ENCODE data around the gene ATXN7L3. TPM values are rescaled to one million over a fixed set of nuclear protein-coding genes. Genes with fewer than 3 reads are reported as not detected.

Gene ATXN7L3
- total RNA-seq, 1 donor from 2014 or later, result 38.9 TPM

DNA sequence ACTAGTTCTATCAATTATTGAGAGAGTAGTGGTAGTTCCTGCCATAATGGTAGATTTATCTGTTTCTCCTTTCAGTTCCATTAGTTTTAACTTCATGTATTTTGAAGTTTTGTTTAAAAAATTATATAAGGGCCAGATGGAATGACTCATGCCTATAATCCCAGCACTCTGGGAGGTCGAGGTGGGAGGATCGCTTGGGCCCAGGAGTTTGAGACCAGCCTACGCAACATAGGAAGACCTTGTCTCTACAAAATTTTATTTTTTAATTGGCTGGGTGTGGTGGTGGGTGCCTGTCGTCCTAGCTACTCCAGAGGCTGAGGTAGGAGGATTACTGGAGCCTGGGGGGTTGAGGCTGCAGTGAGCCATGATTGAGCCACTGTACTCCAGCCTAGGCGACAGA lies 33.9 kb upstream of the ATXN7L3 start:
- Histone ChIP-seq H3K4me1 (no peaks in the 10 kb centered on the region), H3K27me3 (no peaks in the 10 kb centered on the region), H2AFZ (replicated peaks) (no peak overlapping the region), H3K27ac (no peak overlapping the region), H3K9ac (no peak overlapping the region), H3F3A (ENCODE audit: low read depth) (no peaks in the 10 kb centered on the region), H3K9me3 (ENCODE audit: low read depth) (no peaks in the 10 kb centered on the region), H3K4me2 (no peak overlapping the region), H4K20me1 (ENCODE audit: low read depth) (no peaks in the 10 kb centered on the region), H3K4me3 (no peak overlapping the region), H3K36me3 (no peaks in the 10 kb centered on the region), H3K79me2 (ENCODE audit: low read depth) (no peaks in the 10 kb centered on the region)
- peaks cover 12% of the 10 kb centered on the region for H3K27me3 Mint-ChIP-seq (ENCODE audit: insufficient read depth, low read depth)
- DNase-seq (ENCODE audit: low spot score), result no peak
- H3K27ac Mint-ChIP-seq, result no peak overlapping the region
- H3K4me1 Mint-ChIP-seq, result no peaks in the 10 kb centered on the region
- TF ChIP-seq EZH2 (IDR thresholded peaks at IDR 0.05), result no peak
- TF ChIP-seq, protein P1, sequence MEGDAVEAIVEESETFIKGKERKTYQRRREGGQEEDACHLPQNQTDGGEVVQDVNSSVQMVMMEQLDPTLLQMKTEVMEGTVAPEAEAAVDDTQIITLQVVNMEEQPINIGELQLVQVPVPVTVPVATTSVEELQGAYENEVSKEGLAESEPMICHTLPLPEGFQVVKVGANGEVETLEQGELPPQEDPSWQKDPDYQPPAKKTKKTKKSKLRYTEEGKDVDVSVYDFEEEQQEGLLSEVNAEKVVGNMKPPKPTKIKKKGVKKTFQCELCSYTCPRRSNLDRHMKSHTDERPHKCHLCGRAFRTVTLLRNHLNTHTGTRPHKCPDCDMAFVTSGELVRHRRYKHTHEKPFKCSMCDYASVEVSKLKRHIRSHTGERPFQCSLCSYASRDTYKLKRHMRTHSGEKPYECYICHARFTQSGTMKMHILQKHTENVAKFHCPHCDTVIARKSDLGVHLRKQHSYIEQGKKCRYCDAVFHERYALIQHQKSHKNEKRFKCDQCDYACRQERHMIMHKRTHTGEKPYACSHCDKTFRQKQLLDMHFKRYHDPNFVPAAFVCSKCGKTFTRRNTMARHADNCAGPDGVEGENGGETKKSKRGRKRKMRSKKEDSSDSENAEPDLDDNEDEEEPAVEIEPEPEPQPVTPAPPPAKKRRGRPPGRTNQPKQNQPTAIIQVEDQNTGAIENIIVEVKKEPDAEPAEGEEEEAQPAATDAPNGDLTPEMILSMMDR (IDR thresholded peaks at IDR 0.05), result no peak
- TF ChIP-seq EZH2phosphoT487 (IDR thresholded peaks at IDR 0.05), result no peak
- peaks cover 3% of the 10 kb centered on the region for H3K36me3 Mint-ChIP-seq
- peaks cover 4% of the 10 kb centered on the region for H3K9me3 Mint-ChIP-seq
- H3K4me3 Mint-ChIP-seq, result no peak overlapping the region

DNA sequence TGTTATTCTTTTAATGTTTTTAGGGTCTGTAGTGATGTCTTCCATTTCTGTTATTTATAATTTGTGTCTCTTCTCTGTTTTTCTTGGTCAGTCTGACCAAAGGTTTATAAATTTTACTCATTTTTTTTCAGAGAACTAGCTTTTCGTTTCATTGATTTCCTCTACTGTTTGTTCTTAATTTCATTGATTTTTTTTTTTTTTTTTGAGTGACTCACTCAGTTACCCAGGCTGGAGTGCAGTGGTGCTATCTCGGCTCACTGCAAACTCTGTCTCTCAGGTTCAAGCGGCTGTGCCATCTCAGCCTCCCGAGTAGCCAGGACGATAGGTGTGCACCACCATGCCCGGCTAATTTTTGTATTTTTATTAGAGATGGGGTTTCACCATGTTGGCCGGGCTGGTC lies 32.4 kb upstream of the ATXN7L3 start:
- no peaks in the 10 kb centered on the region for H3K79me2 ChIP-seq (ENCODE audit: low read depth)
- H3K36me3 ChIP-seq, result no peaks in the 10 kb centered on the region
- TF ChIP-seq EZH2 (IDR thresholded peaks at IDR 0.05), result no peak
- TF ChIP-seq, protein P1 (IDR thresholded peaks at IDR 0.05), result no peak
- TF ChIP-seq EZH2phosphoT487 (IDR thresholded peaks at IDR 0.05), result no peak
- no peaks in the 10 kb centered on the region for H4K20me1 ChIP-seq (ENCODE audit: low read depth)
- no peak overlapping the region for H3K4me3 Mint-ChIP-seq
- no peaks in the 10 kb centered on the region for H3K4me1 ChIP-seq
- no peak overlapping the region for H3K27ac Mint-ChIP-seq
- DNase-seq (ENCODE audit: low spot score), result no peak
- no peak overlapping the region for H3K4me3 ChIP-seq
- no peaks in the 10 kb centered on the region for H3F3A ChIP-seq (ENCODE audit: low read depth)
- peaks cover 4% of the 10 kb centered on the region for H3K9me3 Mint-ChIP-seq
- H3K27ac ChIP-seq, result no peak overlapping the region
- H3K4me1 Mint-ChIP-seq, result no peaks in the 10 kb centered on the region
- peaks cover 3% of the 10 kb centered on the region for H3K36me3 Mint-ChIP-seq
- H3K27me3 ChIP-seq, result no peaks in the 10 kb centered on the region
- H3K4me2 ChIP-seq, result no peak overlapping the region
- H3K27me3 Mint-ChIP-seq (ENCODE audit: insufficient read depth, low read depth), result peaks cover 17% of the 10 kb centered on the region
- H3K9me3 ChIP-seq (ENCODE audit: low read depth), result no peaks in the 10 kb centered on the region
- no peak overlapping the region for H3K9ac ChIP-seq
- H2AFZ ChIP-seq (replicated peaks), result no peak overlapping the region

DNA sequence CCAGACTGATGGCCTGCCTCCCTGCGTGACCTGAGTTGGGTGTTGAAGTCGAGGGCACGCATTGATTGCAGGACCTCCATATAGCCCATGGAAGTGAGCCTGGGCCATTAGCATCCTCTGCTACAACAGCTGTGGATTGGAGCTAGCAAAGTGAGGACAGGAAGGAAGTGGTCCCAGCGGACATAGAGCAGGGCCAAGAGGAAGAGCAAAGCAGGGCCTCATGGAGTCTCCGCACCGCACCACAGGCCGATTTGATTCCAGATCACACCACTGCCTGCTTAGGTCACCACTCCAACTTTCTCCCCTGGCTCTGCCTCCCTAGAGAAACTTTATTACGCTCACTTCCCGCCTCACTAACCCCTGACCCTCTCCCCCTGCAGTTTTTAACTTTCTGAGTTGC lies 30.5 kb upstream of the ATXN7L3 start:
- H3K27ac Mint-ChIP-seq, result no peak overlapping the region
- H2AFZ ChIP-seq (replicated peaks), result no peak overlapping the region
- no peak overlapping the region for H3K4me3 ChIP-seq
- H3K79me2 ChIP-seq (ENCODE audit: low read depth), result no peaks in the 10 kb centered on the region
- no peaks in the 10 kb centered on the region for H3K36me3 ChIP-seq
- no peaks in the 10 kb centered on the region for H4K20me1 ChIP-seq (ENCODE audit: low read depth)
- no peak overlapping the region for H3K4me2 ChIP-seq
- no peaks in the 10 kb centered on the region for H3K36me3 Mint-ChIP-seq
- H3K9me3 Mint-ChIP-seq, result no peaks in the 10 kb centered on the region
- TF ChIP-seq EZH2phosphoT487 (IDR thresholded peaks at IDR 0.05) (no peak), EZH2 (IDR thresholded peaks at IDR 0.05) (no peak)
- TF ChIP-seq, protein P1 (IDR thresholded peaks at IDR 0.05), result no peak
- no peaks in the 10 kb centered on the region for H3K27me3 ChIP-seq
- no peaks in the 10 kb centered on the region for H3K4me1 ChIP-seq
- no peak overlapping the region for H3K27ac ChIP-seq
- peaks cover 15% of the 10 kb centered on the region for H3K27me3 Mint-ChIP-seq (ENCODE audit: insufficient read depth, low read depth)
- DNase-seq (ENCODE audit: low spot score), result no peak
- H3K9me3 ChIP-seq (ENCODE audit: low read depth), result no peaks in the 10 kb centered on the region
- no peaks in the 10 kb centered on the region for H3K4me1 Mint-ChIP-seq
- H3K4me3 Mint-ChIP-seq, result no peak overlapping the region
- H3K9ac ChIP-seq, result no peak overlapping the region
- H3F3A ChIP-seq (ENCODE audit: low read depth), result no peaks in the 10 kb centered on the region

All from neural progenitor cell (in vitro differentiated cells).